GM18499 (cell line): ENCODE measurements around the gene JHY.
A peak's percentile ranks its signal among the peaks of the same experiment; 100 is the strongest.
"Not testable (repeated sequence)": the region's sequence is repeated elsewhere in the genome, so short reads cannot be mapped to it uniquely, and the experiment has no call there.

Source experiments
- ATAC-seq: cut with Tn5 transposase; IDR thresholded peaks from one replicate; pipeline ENCODE4 v1.9.1; 2021; ENCODE audit warnings: moderate number of reproducible peaks; ENCODE audit not compliant: insufficient read depth, unreplicated experiment

The JHY gene

GRCh38 chr11:122882189-122882856 is at the start of gene JHY:
TSS of gene JHY (plus strand) at chr11:122882759. CDS start at chr11:122885850, 3,091 bp downstream.
- ATAC-seq = no peak

DNA sequence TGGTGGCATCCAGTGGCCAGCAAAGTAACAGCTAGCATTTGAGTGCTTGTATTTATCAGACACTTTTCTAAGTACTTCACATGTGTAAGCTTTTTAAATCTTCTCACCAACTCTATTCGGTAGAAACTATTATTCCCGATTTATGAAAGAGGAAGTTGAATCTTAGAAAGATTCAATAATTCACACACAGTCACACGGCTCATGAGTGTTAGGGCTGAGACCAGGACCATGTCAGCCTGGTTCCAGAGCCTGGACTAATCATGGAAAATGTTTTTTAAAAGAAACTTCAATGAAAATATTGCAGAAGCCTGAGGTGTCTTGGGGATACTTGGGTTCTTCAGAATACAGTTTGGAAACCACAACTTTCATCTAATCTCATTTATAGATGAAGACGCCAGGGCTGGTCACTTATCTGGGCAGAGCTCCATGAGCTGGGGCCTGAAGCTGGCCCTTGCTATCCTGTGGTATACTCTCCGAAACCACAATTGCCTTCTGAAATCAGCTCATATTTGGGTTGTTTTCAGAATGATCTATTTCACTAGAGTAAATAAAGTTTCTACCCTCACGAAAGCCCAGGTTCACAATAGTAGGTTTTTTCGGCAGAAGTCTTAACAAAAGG is 48.6 kb upstream of the JHY start:
- ATAC-seq = no peak

DNA sequence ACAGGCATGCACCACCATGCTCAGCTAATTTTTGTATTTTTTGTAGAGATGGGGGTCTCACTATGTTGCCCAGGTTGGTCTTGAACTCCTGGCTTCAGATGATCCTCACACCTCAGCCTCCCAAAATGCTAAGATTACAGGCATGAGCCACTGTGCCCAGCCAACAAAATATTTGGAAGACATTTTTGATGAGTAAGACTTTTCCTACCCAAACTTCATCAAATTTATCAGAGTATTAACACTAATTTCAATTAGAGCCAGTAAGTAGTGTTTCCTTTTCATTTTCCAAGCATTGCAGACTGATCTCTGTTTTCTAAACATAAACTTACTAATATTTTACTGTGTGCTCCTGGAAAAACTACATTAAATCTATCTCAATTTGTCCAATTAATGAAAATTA is 45.6 kb upstream of the JHY start:
- ATAC-seq = no peak

GRCh38 chr11:122837528-122838346 is 44.8 kb upstream of the JHY start:
- ATAC-seq = no peak

DNA sequence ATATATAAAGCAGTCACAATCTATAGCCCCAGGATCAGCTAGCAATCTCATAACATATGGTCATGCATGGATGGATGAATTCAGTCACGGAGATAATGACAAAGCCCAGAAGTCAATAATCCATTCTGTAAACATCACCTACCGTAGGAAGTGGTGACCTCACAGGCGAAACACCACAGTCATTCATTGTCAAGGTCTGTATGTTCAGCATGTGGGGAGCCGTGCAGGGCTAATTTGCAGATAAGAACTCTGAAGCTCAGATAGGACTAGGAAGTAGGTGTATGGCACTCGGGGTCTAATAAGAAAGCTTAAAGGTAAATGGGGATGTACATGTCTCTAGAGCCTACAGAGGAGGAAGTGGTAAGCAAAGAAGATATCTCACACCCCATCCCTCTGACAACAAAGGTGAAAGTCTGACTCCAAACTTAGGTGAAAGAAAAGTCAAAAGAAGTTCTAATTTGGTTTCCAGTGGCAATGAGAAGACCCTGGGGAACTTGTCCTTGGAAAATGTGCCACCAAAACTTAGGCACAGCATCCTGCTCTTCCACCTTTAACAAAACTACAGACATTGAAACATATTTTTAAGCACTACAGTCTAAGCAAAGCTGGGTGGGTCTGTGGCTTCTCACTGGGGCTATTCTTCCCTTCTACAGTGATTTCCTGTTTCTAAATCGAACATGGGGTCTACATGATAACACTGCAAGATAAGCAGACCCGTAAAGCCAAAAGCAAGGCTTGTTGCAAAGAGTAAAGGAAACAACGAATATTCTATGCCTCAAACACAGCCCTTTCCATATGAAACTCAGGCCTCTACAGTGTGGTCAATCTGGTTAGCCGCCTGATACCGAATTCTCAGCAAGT is 39.0 kb upstream of the JHY start:
- ATAC-seq = peak; percentile 77

- no peak for ATAC-seq
Measured at GRCh38 chr11:122847466-122847865, 35.1 kb upstream of the JHY start.

DNA sequence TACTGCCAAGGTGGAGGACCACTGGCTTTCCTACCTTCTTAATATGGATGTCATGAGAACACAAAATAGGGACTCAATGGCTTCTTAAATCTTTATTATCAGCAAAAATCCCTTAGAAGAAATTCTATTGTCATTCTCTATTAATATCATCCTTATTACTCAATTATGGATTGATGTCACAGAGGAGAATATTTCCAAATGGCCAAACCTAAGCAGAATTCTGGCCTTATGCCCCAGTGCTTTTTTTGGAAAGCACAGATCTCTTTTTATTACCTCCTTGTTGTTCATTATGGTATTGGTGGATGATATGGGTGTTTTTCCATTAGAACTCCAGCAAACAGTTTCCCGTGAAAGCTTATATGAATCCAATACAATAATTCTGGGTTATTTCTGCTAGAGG is 34.4 kb upstream of the JHY start:
- ATAC-seq = no peak

GRCh38 chr11:122850076-122850631 is 32.4 kb upstream of the JHY start:
- ATAC-seq = no peak

DNA sequence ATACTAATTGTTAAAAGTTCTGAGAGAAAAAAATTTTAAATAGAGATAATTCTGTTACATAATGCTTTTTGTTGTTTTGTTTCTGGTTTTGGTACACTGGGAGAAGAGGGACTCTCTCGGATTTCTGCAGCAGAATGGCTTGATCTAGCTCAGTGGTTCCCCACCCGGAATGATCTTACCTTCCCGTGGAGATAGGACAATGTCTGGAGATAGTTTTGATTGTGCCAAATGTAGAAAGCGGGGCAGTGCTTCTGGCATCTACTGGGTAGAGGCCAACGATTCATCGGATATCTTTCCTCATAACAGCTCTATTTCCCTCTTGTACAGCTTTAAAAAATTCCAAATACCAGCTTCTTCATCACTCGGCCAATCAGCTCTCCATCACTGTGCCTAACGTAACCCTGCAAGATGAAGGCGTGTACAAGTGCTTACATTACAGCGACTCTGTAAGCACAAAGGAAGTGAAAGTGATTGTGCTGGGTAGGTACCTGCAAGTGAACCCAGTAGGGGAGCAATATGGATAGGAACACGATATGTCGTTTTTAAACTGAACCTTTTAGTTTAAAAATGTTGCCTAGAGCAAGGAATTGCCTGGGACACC is 31.1 kb upstream of the JHY start:
- no peak for ATAC-seq

GRCh38 chr11:122852074-122852795 is 30.3 kb upstream of the JHY start:
- ATAC-seq = no peak

DNA sequence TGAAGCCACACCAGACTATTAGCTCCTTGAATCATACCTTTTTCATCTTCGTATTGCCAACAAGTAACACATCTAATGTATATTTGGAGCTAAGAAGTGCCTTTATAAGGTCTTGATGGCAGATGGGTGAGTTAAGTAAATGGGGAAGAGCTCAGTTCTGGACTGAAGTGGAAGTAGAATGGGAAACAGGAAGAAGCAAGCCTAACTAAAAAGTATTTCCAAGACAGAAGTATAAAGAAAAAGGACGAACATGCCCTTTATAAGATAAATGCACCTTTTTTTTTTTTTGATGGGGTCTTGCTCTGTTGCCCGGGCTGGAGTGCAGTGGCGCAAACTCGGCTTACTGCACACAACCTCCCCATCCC is 29.8 kb upstream of the JHY start:
- ATAC-seq = no peak

- ATAC-seq = no peak
Measured at GRCh38 chr11:122853261-122853660, 29.3 kb upstream of the JHY start.

DNA sequence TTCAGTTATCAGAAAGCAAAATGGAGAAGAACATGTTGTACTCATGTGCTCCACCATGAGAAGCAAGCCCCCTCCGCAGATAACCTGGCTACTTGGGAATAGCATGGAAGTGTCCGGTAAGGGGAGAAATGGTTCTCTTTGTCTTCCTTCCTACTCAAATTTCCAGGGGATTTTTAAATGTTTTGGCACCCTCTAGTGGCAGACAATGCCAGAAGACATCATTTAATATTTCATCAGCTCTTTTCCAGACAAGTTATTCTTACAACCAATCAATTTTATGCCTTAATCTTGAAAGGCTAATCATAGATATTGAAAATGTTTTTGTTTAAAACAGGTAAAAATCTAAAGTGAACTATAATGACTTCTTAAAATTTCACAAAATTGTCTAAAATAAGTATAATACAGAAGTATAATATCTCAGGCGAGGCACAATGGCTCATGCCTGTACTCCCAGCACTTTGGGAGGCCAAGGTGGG is 28.6 kb upstream of the JHY start:
- no peak for ATAC-seq

GRCh38 chr11:122861631-122862030 is 20.9 kb upstream of the JHY start:
- ATAC-seq = no peak

- no peak for ATAC-seq
Measured at GRCh38 chr11:122862091-122862490, 20.5 kb upstream of the JHY start.

GRCh38 chr11:122863154-122863553 is 19.4 kb upstream of the JHY start:
- ATAC-seq = not testable (repeated sequence)

DNA sequence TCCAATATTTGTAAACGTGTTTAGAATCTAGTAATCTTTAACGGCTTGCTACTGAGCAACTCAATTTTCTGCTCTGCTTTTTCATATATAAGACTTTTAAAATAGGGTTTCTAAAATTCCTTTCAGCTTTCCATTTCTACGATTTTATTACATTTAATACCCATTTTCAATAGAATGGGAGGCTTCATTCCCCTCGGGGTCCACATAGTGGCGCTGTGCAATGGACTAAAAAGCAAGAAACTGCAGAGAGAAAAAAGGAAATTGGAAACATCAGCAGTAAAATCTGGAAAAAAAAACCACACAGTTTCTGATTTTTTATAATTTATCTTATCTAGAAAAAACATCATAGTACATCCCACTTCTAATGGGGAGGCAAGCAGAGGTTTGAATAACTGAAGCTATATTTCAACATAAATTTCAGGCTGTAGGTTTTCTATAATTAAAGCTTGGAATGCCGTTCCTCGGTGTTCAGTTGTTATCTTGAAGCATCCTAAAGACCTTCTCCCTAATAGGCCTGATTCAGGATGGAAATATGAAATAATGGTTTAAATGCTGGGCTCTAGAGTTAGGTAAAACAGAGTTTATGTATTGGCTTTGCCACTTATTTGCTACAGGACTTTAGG is 18.7 kb upstream of the JHY start:
- ATAC-seq = no peak

GRCh38 chr11:122864386-122865115 is 18.0 kb upstream of the JHY start:
- no peak for ATAC-seq
